ENCODE measurements around the gene BRD9.

DNA sequence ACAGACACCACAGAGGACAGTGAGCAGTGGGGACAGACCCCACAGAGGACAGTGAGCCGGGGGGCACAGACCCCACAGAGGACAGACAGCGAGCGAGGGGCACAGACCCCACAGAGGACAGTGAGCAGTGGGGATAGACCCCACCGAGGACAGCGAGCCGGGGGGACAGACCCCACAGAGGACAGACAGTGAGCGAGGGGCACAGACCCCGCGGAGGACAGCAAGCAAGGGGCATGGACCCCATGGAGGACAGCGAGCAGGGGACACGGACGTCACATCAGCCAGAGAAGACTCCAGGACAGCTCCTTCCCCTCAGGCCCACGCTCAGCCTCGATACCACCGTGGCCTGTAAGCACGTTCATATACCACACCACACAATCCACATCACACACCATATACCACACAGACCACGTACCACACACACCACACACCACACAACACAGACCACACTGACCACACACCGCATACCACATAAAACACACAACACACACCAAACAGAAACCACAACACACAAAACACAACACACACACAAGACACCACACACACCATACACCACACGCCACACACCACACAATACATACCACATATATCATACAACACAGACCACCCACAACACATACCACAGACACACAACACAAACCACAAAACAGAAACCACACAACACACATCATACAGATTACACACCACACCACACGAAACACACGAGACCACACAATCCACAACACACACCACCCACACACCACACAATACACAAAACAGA is 36.6 kb downstream of the BRD9 start:
- TF ChIP-seq POLR2AphosphoS5 (IDR thresholded peaks at IDR 0.05) = no peak
- TF ChIP-seq, protein P1, sequence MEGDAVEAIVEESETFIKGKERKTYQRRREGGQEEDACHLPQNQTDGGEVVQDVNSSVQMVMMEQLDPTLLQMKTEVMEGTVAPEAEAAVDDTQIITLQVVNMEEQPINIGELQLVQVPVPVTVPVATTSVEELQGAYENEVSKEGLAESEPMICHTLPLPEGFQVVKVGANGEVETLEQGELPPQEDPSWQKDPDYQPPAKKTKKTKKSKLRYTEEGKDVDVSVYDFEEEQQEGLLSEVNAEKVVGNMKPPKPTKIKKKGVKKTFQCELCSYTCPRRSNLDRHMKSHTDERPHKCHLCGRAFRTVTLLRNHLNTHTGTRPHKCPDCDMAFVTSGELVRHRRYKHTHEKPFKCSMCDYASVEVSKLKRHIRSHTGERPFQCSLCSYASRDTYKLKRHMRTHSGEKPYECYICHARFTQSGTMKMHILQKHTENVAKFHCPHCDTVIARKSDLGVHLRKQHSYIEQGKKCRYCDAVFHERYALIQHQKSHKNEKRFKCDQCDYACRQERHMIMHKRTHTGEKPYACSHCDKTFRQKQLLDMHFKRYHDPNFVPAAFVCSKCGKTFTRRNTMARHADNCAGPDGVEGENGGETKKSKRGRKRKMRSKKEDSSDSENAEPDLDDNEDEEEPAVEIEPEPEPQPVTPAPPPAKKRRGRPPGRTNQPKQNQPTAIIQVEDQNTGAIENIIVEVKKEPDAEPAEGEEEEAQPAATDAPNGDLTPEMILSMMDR (IDR thresholded peaks at IDR 0.05) = no peak

Measured in gastroesophageal sphincter (tissue), 3 donors.